Esophagus squamous epithelium (tissue), 4 donors: ENCODE data around the gene FAM171A2.

Experiments
- CTCF ChIP-seq, 6 experiments: fragments of 450-650 bp in 4 of 6; fragments of 200-600 bp in 2 of 6; sonication (generic) in 2 of 6; IDR thresholded peaks; one replicate each; pipeline ENCODE4 v1.5.1; 2016 to 2019; ENCODE audit warnings: antibody characterized with exemption in 6 of 6, mild to moderate bottlenecking in 4 of 6, moderate library complexity in 4 of 6
- POLR2A ChIP-seq, 4 donors: fragments of 450-650 bp; IDR thresholded peaks; one replicate each; pipeline ENCODE4 v1.6.1; 2017; ENCODE audit warnings: antibody characterized with exemption in 4 of 4, mild to moderate bottlenecking in 4 of 4, moderate library complexity in 3 of 4

GRCh38 chr17:44383363-44383762 lies 19.7 kb upstream of the FAM171A2 start:
- TF ChIP-seq CTCF (IDR thresholded peaks at IDR 0.05) (no peak), POLR2A (IDR thresholded peaks at IDR 0.05) (no peak)
